Large intestine (tissue), 3 donors: ENCODE data around the gene CIAO3. TPM values are rescaled to one million over a fixed set of nuclear protein-coding genes. Genes with fewer than 3 reads are reported as not detected.
A peak's percentile ranks its signal among the peaks of the same experiment; 100 is the strongest.

Experiments used
- DNase-seq, 2 donors: peaks; one replicate each; pipeline versions ENCODE4 v3.0.0 to v3.0.0-alpha.2; 2013
- H3K27ac ChIP-seq: one replicate; pipeline ENCODE4 v1.5.1; 2013; ENCODE audit warnings: low read length
- H3K27me3 ChIP-seq: 2 replicates; pipeline ENCODE4 v1.6.1; 2013; ENCODE audit warnings: low read length; ENCODE audit not compliant: control insufficient read depth, insufficient read depth
- H3K36me3 ChIP-seq: 2 replicates; pipeline ENCODE4 v1.6.1; 2013; ENCODE audit warnings: low read length; ENCODE audit not compliant: control insufficient read depth, insufficient read depth
- H3K4me1 ChIP-seq: one replicate; pipeline ENCODE4 v1.6.1; 2013; ENCODE audit warnings: low read length; ENCODE audit not compliant: control insufficient read depth, insufficient read depth
- H3K4me3 ChIP-seq: one replicate; pipeline ENCODE4 v1.5.1; 2013; ENCODE audit warnings: low read length
- H3K9me3 ChIP-seq: one replicate; pipeline ENCODE4 v1.6.1; 2013; ENCODE audit warnings: mild to moderate bottlenecking, low read depth, low read length, moderate library complexity; ENCODE audit not compliant: control insufficient read depth
- WGBS: methylation state at CpG from one replicate; pipeline ENCODE4 v1.1.5; 2013; ENCODE audit warnings: low lambda C conversion rate; ENCODE audit not compliant: insufficient coverage; 5-methylcytosine and 5-hydroxymethylcytosine counted together
- polyA plus RNA-seq: library from polyadenylated mRNA; unstranded; fragments of 120-200 nt; gene quantifications from one replicate; pipeline ENCODE4 v1.2.1, GENCODE V29; 2013

Gene CIAO3
- polyA plus RNA-seq, 1 donor, result 31.3 TPM

DNA sequence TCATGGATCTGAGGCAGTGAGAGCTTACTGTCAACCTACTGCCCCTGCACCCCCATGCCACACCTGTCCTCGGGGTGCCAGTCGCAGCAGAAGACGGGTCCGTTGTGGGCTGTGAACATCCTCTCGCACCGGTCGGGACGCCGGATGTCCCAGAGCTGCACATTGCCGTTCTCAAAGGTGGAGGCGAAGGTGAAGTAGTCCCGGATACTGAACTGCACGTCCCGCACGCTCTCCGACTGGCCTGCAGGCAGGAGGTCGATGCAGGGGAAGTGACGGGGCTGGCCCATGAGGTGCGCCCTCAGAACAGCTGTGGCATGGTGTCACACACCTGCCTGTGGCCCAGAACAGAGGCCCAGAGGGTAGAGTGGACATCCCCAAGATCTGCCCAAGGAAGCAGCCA, 53.3 kb downstream of the CIAO3 start:
- WGBS, result no CpG with 5 or more reads among the region's 19 CpGs

DNA sequence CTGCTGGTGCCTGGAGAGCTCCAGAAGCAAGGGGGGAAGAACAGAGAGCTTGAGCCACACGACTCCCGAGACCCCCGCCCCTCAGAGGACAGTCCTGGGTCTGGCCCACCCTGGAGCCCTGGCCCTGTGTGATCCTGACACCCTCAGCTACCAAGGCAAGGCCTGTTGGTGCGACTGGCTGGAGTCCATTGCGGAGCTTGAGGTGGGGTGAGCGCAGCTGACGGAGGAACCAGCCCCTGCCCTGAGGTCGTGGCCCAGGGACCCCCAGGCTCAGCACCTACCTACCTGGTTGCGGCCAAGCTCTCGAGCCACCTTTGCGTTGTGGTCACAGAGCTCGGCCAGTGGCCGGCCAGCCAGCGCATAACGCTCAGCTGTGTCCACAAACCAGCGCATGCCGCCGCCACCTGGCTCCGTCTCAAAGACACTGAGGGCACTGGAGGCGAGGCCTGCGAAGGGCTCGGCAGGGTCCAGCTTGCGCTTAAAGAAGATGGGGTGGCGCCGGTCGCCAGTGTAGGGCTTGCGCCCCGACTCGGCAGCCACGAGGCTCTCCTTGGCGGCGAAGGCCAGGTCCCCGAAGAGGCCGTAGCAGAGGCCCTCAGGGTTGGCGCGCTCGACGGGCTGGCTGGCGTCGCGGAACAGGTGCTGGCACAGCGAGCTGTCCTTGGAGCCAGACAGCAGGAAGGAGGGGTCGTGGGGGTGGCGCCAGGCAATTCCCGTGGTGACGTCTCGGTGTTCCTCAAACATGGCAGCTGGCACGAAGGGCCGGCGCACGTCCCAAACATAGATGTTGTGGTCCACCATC, 54.1 kb downstream of the CIAO3 start:
- Histone ChIP-seq H3K9me3 (peaks cover 12% of the 10 kb centered on the region), H3K27me3 (peaks cover 4% of the 10 kb centered on the region), H3K27ac (no peak overlapping the region), H3K4me1 (peaks cover 29% of the 10 kb centered on the region), H3K36me3 (peaks cover 37% of the 10 kb centered on the region), H3K4me3 (no peak overlapping the region)
- no CpG with 5 or more reads among the region's 51 CpGs for WGBS
- no peak for DNase-seq

More for the DNA sequence above, 53.3 kb downstream of the CIAO3 start:
- H3K27me3 ChIP-seq, result peaks cover 12% of the 10 kb centered on the region
- H3K36me3 ChIP-seq, result peaks cover 29% of the 10 kb centered on the region
- peaks cover 12% of the 10 kb centered on the region for H3K9me3 ChIP-seq
- no peak overlapping the region for H3K4me3 ChIP-seq
- no peak for DNase-seq
- H3K27ac ChIP-seq, result no peak overlapping the region
- H3K4me1 ChIP-seq, result peaks cover 22% of the 10 kb centered on the region

DNA sequence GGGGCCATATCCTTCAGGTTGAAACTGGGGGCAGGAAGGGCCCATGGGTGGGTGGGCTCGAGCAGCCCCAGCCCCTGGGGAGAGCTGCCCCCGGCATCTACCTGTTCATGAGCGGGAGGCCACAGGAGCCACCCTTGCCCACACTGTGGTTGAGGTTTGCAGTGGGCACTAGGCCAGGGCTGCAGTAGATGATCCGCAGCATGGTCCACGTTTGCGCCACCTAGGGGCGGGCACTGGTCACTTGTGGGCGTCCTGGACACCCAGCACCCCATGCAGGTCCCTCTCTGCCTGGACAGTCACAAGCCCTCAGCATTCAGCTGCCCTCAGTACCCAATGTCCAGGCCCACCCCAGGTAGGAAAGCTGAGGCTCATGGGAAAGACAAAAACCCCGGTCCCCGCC, 54.8 kb downstream of the CIAO3 start:
- Histone ChIP-seq H3K36me3 (peaks cover 38% of the 10 kb centered on the region), H3K27me3 (peaks cover under 1% of the 10 kb centered on the region), H3K9me3 (peaks cover 12% of the 10 kb centered on the region), H3K4me1 (peaks cover 36% of the 10 kb centered on the region), H3K27ac (no peak overlapping the region), H3K4me3 (no peak overlapping the region)
- no CpG with 5 or more reads among the region's 10 CpGs for WGBS
- DNase-seq, result no peak

- WGBS, result no CpG with 5 or more reads among the region's 61 CpGs
- no peaks in the 10 kb centered on the region for H3K27me3 ChIP-seq
- H3K36me3 ChIP-seq, result peaks cover 38% of the 10 kb centered on the region
- no peak for DNase-seq
- peaks cover 12% of the 10 kb centered on the region for H3K9me3 ChIP-seq
- H3K4me1 ChIP-seq, result peaks cover 37% of the 10 kb centered on the region
- no peak overlapping the region for H3K4me3 ChIP-seq
- no peak overlapping the region for H3K27ac ChIP-seq
Measured at GRCh38 chr16:684961-685696, 55.7 kb downstream of the CIAO3 start.

DNA sequence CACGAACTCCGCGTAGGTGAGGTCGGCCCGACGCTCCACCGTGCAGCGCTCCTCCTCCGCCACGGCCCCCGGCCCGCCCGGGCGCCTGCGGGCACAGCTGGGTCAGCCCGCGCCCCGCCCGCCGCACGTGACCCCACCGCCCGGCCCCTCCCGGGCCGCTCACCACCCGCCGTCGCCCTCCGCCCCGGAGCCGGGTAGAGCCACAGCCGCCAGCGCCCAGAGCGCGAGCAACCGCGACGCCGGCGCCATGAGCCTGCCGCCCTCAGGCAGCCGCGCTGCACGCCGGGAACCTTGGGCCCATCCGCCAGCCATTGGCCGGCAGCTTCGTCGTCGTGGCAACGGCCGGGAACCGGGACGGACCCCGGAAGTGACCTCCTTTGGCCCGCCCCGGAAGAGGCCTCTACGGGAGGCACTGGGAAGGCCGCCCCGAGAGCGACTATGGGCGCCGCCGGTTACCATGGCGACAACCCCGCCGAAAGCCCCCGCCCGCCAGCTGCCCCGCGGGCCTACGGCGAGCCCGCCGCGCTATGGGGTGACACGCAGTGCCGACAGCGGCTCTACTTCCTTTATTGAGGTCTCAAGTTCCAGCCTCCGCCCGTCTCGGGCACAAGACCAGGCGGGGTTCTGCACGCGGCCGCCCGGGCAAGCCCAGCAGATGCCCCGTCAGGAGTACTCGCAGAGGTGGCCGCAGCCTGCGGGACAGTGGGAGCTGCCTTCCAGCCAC, 56.6 kb downstream of the CIAO3 start, which contains the start of gene JMJD8:
TSS of gene JMJD8 (minus strand) at position 264 of the 724 bp plus-strand sequence. CDS start at position 249, 15 bp downstream.
- peak within 1 kb of the TSS; percentile 60 for H3K4me3 ChIP-seq
- H3K27me3 ChIP-seq, result no peaks in the 10 kb centered on the region
- no CpG with 5 or more reads among the region's 91 CpGs for WGBS
- peak within 1 kb of the TSS; percentile 47 for H3K27ac ChIP-seq
- H3K36me3 ChIP-seq, result peaks cover 38% of the 10 kb centered on the region
- H3K9me3 ChIP-seq, result peaks cover 12% of the 10 kb centered on the region
- H3K4me1 ChIP-seq, result peaks cover 32% of the 10 kb centered on the region
- peak; percentile 95 to 96 for DNase-seq

DNA sequence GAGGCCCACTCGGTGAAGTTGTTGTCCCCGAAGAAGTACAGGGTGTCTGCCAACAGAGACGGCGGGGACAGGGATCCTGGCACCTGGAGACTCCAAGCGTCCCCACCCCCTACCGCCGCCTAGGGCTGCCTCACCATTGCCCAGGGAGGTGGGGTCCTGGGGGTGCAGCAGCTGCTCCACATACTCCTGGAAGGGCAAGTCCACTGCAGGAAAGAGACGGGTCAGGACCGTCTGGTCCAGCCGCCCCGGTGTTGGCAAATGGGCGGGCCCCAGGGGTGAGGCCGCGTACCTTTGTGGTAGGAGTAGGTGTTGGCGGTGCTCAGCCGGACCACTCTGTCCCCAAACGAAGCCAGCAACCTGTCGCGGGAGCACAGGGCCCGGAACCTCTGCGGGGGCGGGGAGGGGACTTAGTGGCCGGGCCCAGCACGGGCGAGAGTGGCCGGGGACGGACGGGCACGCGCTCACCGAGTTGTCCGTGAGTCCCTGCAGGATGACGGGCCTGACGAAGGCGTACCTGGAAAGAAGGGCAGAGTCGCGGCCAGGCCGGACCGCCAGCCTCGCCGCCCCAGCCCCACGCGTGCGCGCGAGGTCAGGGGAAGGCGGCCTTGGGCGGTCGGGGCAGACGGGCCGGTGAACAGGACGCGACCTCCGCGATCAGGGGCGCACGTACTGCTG, 57.3 kb downstream of the CIAO3 start:
- H3K27me3 ChIP-seq, result no peaks in the 10 kb centered on the region
- peak overlapping the region; percentile 60 for H3K4me3 ChIP-seq
- peaks cover 12% of the 10 kb centered on the region for H3K9me3 ChIP-seq
- H3K27ac ChIP-seq, result no peak overlapping the region
- H3K36me3 ChIP-seq, result peaks cover 38% of the 10 kb centered on the region
- DNase-seq, result no peak
- no CpG with 5 or more reads among the region's 57 CpGs for WGBS
- H3K4me1 ChIP-seq, result peaks cover 32% of the 10 kb centered on the region

GRCh38 chr16:682493-683395, 58.1 kb downstream of the CIAO3 start:
- Histone ChIP-seq H3K27me3 (no peaks in the 10 kb centered on the region), H3K36me3 (peaks cover 34% of the 10 kb centered on the region), H3K27ac (no peak overlapping the region), H3K4me3 (peak overlapping the region; percentile 60), H3K9me3 (peaks cover 12% of the 10 kb centered on the region), H3K4me1 (peaks cover 32% of the 10 kb centered on the region)
- no CpG with 5 or more reads among the region's 36 CpGs for WGBS
- no peak for DNase-seq

DNA sequence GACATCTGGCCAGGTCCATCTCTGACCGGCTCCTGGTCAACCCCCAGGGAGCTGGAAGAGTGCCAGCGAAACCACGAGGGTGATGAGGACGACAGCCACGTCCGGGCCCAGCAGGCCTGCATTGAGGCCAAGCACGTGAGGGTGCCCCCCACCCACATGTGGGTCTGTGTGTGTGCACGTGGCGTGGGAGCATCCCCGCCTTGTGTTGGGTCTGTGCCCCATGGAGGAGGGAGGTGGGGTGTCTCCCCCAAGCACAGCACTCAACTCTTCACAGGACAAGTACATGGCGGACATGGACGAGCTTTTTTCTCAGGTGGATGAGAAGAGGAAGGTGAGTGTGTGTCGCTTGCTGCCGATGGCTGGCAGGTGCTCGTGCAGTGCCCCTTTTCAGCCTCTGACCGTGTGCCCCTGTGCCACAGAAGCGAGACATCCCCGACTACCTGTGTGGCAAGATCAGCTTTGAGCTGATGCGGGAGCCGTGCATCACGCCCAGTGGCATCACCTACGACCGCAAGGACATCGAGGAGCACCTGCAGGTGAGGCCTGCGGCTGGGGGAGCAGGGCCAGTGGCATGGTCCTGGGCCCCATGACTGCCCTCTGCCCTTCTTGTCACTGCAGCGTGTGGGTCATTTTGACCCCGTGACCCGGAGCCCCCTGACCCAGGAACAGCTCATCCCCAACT, 58.9 kb downstream of the CIAO3 start:
- Histone ChIP-seq H3K27me3 (peaks cover 2% of the 10 kb centered on the region), H3K4me3 (peak overlapping the region; percentile 82), H3K4me1 (peaks cover 36% of the 10 kb centered on the region), H3K27ac (no peak overlapping the region), H3K36me3 (peaks cover 30% of the 10 kb centered on the region), H3K9me3 (peaks cover 9% of the 10 kb centered on the region)
- no peak for DNase-seq
- no CpG with 5 or more reads among the region's 28 CpGs for WGBS
